ACC112 (cell line): Measurements from ENCODE around the gene SYT13.

Experiments used
- H2AFZ ChIP-seq: fragments of 200-600 bp; sonication (generic); one replicate; pipeline ENCODE4 v1.6.0; 2017; ENCODE audit warnings: antibody characterized with exemption, low read length; ENCODE audit not compliant: unreplicated experiment
- H3K27ac ChIP-seq: fragments of 200-600 bp; sonication (generic); 2 replicates; pipeline ENCODE4 v1.5.1; 2014; ENCODE audit warnings: low read depth, mild to moderate bottlenecking, antibody characterized with exemption, low read length, moderate library complexity
- H3K27me3 ChIP-seq: fragments of 200-600 bp; sonication (generic); 2 replicates; pipeline ENCODE4 v1.6.1; 2014; ENCODE audit warnings: mild to moderate bottlenecking, antibody characterized with exemption, low read length, moderate library complexity, mixed read lengths; ENCODE audit not compliant: insufficient read depth
- H3K36me3 ChIP-seq: fragments of 200-600 bp; sonication (generic); 2 replicates; pipeline ENCODE4 v1.6.1; 2016; ENCODE audit warnings: mild to moderate bottlenecking, antibody characterized with exemption, low read length, moderate library complexity, mixed read lengths; ENCODE audit not compliant: insufficient read depth
- H3K4me1 ChIP-seq: fragments of 200-600 bp; sonication (generic); one replicate; pipeline ENCODE4 v1.6.1; 2016; ENCODE audit warnings: low read length, mixed read lengths; ENCODE audit not compliant: insufficient read depth, unreplicated experiment, control insufficient read depth
- H3K4me3 ChIP-seq: fragments of 200-600 bp; sonication (generic); 2 replicates; pipeline ENCODE4 v1.5.1; 2014; ENCODE audit warnings: mild to moderate bottlenecking, low read depth, low read length
- H3K79me2 ChIP-seq: fragments of 200-600 bp; sonication (generic); one replicate; pipeline ENCODE4 v1.6.0; 2016; ENCODE audit warnings: low read length; ENCODE audit not compliant: control insufficient read depth, unreplicated experiment, insufficient read depth

Gene SYT13

GRCh38 chr11:45285930-45286632, at the start of gene SYT13:
TSS of gene SYT13 (minus strand) at chr11:45286341. CDS start at chr11:45286207, 134 bp downstream.
- no peak within 1 kb of the TSS for H3K4me3 ChIP-seq
- peaks cover 68% of the 10 kb centered on the region for H3K27me3 ChIP-seq
- no peaks in the 10 kb centered on the region for H3K79me2 ChIP-seq
- no peak within 1 kb of the TSS for H3K27ac ChIP-seq
- peaks cover 10% of the 10 kb centered on the region for H3K4me1 ChIP-seq
- H2AFZ ChIP-seq = no peak within 1 kb of the TSS
- H3K36me3 ChIP-seq = peaks cover 3% of the 10 kb centered on the region; the same call in 1 of the 2 replicates

GRCh38 chr11:45335434-45335833, 49.3 kb upstream of the SYT13 start:
- Histone ChIP-seq H3K27me3 (peaks cover 3% of the 10 kb centered on the region), H3K79me2 (no peaks in the 10 kb centered on the region), H2AFZ (no peak overlapping the region), H3K27ac (no peak overlapping the region), H3K4me1 (peaks cover 14% of the 10 kb centered on the region), H3K36me3 (no peaks in the 10 kb centered on the region), H3K4me3 (no peak overlapping the region)

GRCh38 chr11:45334836-45335235, 48.7 kb upstream of the SYT13 start:
- no peak overlapping the region for H3K4me3 ChIP-seq
- no peaks in the 10 kb centered on the region for H3K36me3 ChIP-seq
- peaks cover 9% of the 10 kb centered on the region for H3K27me3 ChIP-seq
- H2AFZ ChIP-seq = no peak overlapping the region
- peaks cover 14% of the 10 kb centered on the region for H3K4me1 ChIP-seq
- H3K27ac ChIP-seq = no peak overlapping the region
- H3K79me2 ChIP-seq = no peaks in the 10 kb centered on the region

- no peaks in the 10 kb centered on the region for H3K79me2 ChIP-seq
- no peak overlapping the region for H2AFZ ChIP-seq
- H3K4me1 ChIP-seq = peaks cover 14% of the 10 kb centered on the region
- no peaks in the 10 kb centered on the region for H3K36me3 ChIP-seq
- H3K27me3 ChIP-seq = peaks cover 12% of the 10 kb centered on the region
- no peak overlapping the region for H3K4me3 ChIP-seq
- no peak overlapping the region for H3K27ac ChIP-seq
These were observed 48.3 kb upstream of the SYT13 start for GRCh38 chr11:45334410-45334809.

GRCh38 chr11:45333001-45333971, 47.1 kb upstream of the SYT13 start:
- peaks cover 14% of the 10 kb centered on the region for H3K4me1 ChIP-seq
- peak overlapping the region; percentile 46 for H3K4me3 ChIP-seq
- H3K79me2 ChIP-seq = no peaks in the 10 kb centered on the region
- peak overlapping the region; percentile 22; the same call in 1 of the 2 replicates for H3K27ac ChIP-seq
- H3K27me3 ChIP-seq = peaks cover 23% of the 10 kb centered on the region
- peak overlapping the region; percentile 56 for H2AFZ ChIP-seq
- H3K36me3 ChIP-seq = no peaks in the 10 kb centered on the region

- peak overlapping the region; percentile 35 for H2AFZ ChIP-seq
- peaks cover 14% of the 10 kb centered on the region for H3K4me1 ChIP-seq
- peaks cover 32% of the 10 kb centered on the region for H3K27me3 ChIP-seq
- peak overlapping the region; percentile 46 for H3K4me3 ChIP-seq
- H3K79me2 ChIP-seq = no peaks in the 10 kb centered on the region
- no peaks in the 10 kb centered on the region for H3K36me3 ChIP-seq
- no peak overlapping the region for H3K27ac ChIP-seq
These were observed 46.3 kb upstream of the SYT13 start for GRCh38 chr11:45332276-45332934.

- H3K4me1 ChIP-seq = peaks cover 14% of the 10 kb centered on the region
- no peak overlapping the region for H2AFZ ChIP-seq
- H3K4me3 ChIP-seq = no peak overlapping the region
These were observed 45.7 kb upstream of the SYT13 start for GRCh38 chr11:45331839-45332238.

GRCh38 chr11:45328726-45329125, 42.6 kb upstream of the SYT13 start:
- H3K27ac ChIP-seq = no peak overlapping the region
- no peak overlapping the region for H2AFZ ChIP-seq
- no peaks in the 10 kb centered on the region for H3K79me2 ChIP-seq
- H3K27me3 ChIP-seq = peaks cover 69% of the 10 kb centered on the region
- H3K4me1 ChIP-seq = peaks cover 14% of the 10 kb centered on the region
- H3K4me3 ChIP-seq = no peak overlapping the region
- H3K36me3 ChIP-seq = no peaks in the 10 kb centered on the region

More at GRCh38 chr11:45331839-45332238, 45.7 kb upstream of the SYT13 start:
- H3K36me3 ChIP-seq = no peaks in the 10 kb centered on the region
- no peak overlapping the region for H3K27ac ChIP-seq
- no peaks in the 10 kb centered on the region for H3K79me2 ChIP-seq
- H3K27me3 ChIP-seq = peaks cover 38% of the 10 kb centered on the region

GRCh38 chr11:45324459-45324858, 38.3 kb upstream of the SYT13 start:
- Histone ChIP-seq H3K27ac (no peak overlapping the region), H3K4me1 (no peaks in the 10 kb centered on the region), H3K36me3 (no peaks in the 10 kb centered on the region), H3K79me2 (no peaks in the 10 kb centered on the region), H3K27me3 (peaks cover 96% of the 10 kb centered on the region), H3K4me3 (no peak overlapping the region), H2AFZ (no peak overlapping the region)

- H3K4me3 ChIP-seq = no peak overlapping the region
- H3K36me3 ChIP-seq = no peaks in the 10 kb centered on the region
- no peak overlapping the region for H2AFZ ChIP-seq
- no peaks in the 10 kb centered on the region for H3K79me2 ChIP-seq
- no peak overlapping the region for H3K27ac ChIP-seq
- no peaks in the 10 kb centered on the region for H3K4me1 ChIP-seq
- H3K27me3 ChIP-seq = peaks cover 96% of the 10 kb centered on the region
These were observed 37.6 kb upstream of the SYT13 start for GRCh38 chr11:45323601-45324249.
